ENCODE measurements around the gene TOMM22.

DNA sequence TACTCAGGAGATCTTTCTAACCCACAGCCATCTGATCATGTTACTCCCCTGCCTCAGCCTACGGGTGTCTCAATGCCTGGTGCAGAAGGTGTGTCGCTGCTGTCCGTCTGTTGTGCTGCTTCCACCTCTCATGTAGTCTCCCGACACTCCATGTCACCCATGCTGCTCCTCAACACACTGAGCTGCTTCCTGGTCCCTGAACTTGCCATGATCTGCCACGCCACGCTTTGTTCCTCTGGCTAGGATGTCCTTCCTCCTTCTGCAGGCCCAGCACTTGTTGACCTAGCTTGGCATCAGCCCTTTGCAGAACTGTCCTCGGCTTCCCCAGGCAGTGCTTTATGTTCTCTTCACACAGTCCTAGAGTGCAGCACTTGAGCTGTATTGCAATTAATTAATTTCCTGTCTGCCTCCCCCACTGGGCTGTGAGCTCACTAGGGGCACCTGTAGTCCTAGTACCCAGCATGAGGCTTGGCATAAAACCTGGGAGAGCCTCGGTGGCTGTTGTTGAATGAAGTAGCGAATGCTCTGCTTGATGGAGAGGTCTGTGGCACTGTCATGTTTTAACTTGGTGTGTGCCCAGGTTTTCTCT lies 33.5 kb downstream of the TOMM22 start:
- TF ChIP-seq, protein P1, sequence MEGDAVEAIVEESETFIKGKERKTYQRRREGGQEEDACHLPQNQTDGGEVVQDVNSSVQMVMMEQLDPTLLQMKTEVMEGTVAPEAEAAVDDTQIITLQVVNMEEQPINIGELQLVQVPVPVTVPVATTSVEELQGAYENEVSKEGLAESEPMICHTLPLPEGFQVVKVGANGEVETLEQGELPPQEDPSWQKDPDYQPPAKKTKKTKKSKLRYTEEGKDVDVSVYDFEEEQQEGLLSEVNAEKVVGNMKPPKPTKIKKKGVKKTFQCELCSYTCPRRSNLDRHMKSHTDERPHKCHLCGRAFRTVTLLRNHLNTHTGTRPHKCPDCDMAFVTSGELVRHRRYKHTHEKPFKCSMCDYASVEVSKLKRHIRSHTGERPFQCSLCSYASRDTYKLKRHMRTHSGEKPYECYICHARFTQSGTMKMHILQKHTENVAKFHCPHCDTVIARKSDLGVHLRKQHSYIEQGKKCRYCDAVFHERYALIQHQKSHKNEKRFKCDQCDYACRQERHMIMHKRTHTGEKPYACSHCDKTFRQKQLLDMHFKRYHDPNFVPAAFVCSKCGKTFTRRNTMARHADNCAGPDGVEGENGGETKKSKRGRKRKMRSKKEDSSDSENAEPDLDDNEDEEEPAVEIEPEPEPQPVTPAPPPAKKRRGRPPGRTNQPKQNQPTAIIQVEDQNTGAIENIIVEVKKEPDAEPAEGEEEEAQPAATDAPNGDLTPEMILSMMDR (conservative IDR thresholded peaks at IDR 0.05 in 1 of 2, IDR thresholded peaks at IDR 0.05 in 1 of 2; ENCODE audit: extremely low read depth in 1 of 2, insufficient read depth in 1 of 2, low read depth in 1 of 2, low read length in 2 of 2): no peak
- TF ChIP-seq EZH2 (IDR thresholded peaks at IDR 0.05; ENCODE audit: borderline replicate concordance, low read length): no peak

All from mammary epithelial cell (primary cell).